ELR (cell line): ENCODE measurements around the gene NFIA.
"Not testable (repeated sequence)": the region's sequence is repeated elsewhere in the genome, so short reads cannot be mapped to it uniquely, and the experiment has no call there.

Experiments
- DNase-seq: peaks from one replicate; pipeline ENCODE4 v3.0.0-alpha.2; 2015; ENCODE audit warnings: low read depth

NFIA gene

DNA sequence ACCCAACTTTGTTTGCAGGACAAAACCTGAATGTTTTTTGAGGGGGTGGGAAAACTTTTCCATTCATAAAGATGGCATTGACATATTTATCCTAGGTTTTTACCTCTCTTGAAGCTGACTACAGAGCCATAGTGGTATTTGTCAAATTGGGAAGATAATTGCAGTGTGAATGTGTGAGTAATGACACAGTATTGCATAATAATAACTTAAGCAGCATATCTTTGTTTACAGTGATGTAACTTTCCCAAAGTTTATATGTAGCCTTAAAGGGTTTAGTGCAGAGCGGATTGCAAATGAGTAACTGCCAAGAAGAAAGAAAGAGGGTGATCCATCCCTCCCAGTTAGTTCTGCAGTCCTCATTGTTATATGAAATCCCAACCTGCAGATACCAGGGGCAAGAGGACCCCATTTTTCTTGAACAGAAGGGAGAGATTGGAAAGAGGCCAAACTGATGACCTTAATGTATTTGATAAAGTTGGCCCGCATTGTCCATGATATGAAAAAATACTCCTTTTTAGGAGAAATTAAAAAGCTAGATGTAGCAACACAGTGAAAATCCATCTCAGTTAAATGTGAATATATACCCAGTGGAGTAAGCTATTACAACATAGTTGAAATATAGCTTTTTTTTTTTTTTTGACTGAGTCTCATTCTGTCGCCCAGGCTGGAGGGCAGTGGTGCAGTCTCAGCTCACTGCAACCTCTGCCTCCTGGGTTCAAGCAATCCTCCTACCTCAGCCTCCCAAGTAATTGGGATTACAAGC, 23.7 kb upstream of the NFIA start:
- DNase-seq: peak; percentile 26

DNA sequence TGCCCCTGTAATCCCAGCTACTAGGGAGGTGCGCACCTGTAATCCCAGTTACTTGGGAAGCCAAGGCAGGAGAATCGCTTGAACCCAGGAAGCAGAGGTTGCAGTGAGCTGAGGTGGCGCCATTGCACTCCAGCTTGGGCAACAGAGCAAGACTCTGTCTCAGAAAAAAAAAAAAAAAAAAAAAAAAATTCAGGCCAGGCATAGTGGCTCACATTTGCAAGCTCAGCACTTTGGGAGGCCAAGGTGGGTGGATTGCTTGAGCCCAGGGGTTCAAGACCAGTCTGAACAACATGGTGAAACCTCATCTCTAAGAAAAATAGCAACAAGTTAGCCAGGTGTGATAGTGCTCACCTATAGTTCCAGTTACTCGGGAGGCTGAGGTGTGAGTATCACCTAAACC, 20.8 kb upstream of the NFIA start:
- not testable (repeated sequence) for DNase-seq

DNA sequence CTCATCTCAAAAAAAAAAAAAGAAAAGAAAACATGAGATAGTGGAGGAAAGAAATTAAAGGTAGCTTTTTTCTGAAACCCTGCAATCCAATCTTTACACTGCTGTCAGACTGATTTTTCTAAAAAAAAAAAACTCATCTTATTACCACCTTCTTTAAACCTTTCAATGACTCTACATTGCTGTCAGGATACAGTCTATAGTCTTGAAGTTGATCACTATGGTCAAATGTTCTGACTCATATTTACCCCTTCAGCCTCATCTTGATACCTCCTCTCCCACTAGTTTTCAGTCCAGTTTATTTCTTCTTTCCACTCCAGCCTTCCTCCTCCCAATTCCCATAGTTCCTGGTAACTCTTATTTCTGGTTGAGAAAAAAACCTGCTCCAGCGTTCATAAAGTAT, 17.7 kb upstream of the NFIA start:
- DNase-seq: no peak

DNA sequence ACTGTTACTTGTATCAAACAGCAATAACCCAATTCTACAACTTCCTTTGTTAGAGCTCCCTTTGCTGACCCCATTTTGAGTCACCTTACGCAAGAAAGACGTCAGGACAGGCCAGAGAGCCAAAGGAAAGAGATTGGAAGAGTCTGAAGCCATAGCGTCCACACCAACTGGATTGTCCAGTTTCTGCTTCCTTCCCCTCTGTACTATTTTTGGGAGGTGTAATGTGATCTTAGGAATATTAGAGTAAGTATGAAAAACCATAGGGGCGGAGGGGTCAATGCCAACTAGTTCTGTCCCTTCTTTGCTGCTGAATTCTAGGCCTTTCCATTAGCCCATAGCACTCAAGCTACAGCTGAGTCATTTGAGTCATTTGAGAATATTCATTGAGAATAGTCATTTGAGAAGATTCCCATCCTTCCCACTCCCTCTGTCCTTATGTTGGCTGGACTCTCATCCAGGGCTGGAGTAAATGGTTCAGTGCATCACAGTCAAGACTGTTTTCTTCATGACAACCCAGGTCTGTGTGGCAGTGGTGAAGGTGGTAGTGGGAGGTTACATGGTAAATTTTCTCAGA, 14.8 kb upstream of the NFIA start:
- DNase-seq: no peak

DNA sequence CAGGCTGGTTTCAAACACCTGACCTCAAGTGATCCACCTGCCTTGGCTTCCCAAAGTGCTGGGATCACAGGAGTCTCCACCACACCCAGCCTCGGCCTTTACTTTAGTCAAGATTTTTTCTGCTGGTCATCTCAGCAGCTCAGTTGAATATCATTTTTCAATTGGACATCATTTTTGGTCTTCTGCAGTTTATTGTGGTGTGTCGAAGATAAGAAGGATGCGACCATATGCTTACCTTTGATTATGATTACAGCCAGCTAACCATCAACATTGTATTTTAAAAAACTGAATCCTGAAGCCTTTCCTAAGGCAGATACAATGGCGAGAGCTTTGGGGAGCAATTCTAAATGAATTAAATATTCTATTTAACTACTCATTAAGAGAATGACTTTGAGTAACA, 12.3 kb upstream of the NFIA start:
- no peak for DNase-seq

DNA sequence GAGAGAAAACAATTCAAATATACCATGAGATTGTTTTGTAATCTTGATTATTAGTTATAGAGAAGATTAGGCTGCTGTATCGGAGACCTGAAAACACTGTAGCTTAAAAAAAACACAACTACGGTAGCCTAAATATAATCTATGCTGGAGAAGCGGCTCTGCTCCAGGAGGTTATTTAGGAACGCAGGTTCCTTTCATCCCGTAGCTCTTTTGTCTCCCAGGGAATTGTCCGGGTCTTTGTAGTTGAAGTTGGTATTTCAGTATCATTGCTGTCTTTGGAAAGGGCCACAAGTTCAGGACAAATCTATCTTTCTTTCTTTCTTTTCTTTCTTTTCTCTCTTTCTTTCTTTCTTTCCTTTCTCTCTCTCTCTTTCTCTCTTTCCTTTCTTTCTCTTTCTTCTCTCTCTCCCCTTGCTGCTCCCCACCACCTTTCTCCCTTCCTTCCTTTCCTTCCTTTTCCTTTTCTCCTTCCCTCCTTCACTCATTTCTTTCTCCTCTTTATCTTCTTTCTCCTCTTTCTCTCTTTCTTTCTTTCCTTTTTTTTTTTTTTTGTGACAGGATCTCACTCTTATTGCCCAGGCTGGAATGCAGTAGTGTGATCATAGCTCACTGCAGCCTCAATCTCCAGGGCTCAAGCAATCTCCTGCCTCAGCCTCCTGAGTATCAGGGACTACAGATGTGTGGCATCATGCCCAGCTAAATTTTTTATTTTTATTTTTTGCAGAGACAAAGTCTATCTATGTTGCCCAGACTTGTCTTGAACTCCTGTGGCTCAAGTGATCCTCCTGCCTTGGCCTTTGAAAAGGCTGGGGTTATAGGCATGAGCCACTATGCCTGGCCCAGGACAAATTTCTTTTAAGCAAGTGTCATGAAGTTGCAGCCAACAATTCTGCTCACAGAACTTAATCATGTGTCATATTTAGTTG, 10.9 kb upstream of the NFIA start:
- DNase-seq: no peak

DNA sequence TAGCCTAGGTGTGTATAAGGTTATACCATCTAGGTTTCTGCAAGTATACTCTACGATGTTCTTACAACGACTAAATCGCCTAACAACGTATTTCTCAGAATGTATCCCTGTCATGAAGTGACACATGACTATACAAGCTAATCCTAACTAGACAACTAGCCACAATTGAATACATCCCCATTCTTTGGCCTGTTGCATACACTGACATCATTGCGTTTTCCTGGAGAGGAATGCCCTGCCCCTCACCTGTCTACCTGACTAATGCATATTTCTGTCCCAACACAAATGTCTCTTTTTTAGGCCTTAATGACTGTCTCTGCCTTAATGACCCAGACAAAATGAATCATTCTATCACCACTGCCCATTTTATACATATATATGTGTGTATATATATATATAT, 8.5 kb upstream of the NFIA start:
- DNase-seq: no peak

DNA sequence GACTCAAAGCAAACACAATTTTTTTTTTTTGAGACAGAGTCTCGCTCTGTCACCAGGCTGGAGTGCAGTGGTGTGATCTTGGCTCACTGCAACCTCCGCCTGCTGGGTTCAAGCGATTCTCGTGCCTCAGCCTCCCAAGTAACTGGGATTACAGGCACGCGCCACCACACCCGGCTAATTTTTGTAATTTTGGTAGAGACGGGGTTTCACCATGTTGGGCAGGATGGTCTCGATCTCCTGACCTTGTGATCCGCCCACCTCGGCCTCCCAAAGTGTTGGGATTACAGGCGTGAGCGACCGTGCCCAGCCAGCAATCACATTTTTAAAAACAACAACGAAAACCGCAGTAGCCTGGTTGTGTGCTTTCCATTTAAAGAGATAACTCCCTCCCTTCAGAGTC, 6.5 kb upstream of the NFIA start:
- DNase-seq: not testable (repeated sequence)

DNA sequence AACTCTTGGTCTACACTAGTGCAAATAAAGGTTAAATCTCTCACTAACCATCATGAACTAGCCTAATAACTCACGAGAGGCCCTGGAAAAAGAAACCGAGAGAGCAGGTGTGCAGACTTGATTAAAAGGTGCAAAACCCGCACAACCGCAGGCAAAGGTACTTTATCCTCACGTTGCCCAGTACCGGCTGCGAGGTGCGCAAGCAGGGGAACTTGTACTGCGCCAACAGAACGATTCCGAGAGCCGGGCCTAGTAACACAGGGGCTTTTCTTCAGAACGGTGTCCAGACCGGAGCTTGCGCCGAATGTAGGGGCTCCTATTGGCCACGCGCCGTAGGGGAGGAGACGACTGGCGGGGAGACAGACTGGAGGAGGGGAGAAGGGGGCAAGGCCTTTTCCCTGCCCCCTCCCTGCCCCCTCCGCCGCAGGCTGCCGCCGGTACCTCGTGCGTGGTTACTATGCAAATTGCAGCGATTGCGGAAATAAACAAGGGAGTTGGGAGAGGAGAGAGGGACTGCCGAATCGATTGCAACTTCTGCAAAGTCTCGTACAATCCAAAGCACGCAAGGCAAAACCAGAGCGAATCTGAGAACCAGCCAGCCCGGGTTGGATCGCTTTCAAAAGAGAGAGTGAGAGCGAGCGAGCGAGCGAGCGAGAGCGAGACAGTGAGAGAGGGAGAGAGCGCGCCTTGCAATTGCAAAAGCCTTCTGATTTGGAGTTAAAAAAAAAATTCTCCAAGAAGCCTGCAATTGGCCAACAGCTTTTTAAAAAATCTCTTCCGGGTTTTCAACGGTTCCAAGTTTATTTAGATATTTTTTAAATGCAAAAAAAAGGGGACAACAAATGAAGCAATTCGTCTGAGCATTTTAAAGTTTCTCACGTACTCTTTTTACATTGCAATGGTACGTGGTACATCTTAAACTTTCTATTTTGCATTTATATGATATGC, 5.4 kb upstream of the NFIA start:
- DNase-seq: peak; percentile 89

DNA sequence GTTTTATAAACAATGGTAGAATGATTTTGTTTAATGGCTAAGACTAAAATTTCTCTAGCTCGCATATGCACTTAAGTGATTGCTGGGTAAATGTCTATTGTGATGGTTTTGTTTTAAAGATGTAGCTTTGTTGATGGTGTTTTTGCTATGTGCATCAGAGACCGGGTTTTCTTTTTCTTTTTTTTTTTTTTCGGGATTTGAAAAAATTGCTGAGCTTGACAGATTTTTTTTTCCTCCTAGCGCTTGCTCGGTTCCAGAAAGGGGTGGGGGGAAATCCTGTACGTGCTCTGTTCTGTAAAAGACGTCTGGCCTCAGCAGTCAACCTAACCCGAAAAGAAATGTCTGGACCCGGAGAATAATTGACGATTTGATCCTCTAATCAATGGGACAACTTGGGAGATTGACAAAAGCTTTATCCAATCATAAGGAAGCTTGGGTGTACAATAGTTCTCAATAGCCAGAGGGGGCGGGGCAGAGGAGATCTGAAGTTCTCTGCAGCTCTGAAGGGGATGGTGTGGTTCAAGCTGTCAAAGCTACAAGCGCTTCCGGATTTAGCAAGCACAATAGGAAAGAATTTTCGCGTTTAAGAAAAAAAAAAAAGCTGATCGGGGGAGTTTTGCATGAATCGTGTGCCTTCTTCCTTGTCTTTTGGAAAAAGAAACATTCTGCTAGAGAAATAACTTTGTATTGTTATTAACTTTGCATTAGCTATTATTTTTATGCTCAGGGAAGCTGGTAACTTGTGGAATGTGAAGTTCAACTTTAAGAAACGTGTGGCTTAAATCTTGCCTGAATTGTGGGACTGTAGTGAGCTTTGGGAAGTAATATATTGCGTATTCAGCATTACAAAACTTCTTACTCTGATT, 4.5 kb upstream of the NFIA start:
- DNase-seq: peak; percentile 100

DNA sequence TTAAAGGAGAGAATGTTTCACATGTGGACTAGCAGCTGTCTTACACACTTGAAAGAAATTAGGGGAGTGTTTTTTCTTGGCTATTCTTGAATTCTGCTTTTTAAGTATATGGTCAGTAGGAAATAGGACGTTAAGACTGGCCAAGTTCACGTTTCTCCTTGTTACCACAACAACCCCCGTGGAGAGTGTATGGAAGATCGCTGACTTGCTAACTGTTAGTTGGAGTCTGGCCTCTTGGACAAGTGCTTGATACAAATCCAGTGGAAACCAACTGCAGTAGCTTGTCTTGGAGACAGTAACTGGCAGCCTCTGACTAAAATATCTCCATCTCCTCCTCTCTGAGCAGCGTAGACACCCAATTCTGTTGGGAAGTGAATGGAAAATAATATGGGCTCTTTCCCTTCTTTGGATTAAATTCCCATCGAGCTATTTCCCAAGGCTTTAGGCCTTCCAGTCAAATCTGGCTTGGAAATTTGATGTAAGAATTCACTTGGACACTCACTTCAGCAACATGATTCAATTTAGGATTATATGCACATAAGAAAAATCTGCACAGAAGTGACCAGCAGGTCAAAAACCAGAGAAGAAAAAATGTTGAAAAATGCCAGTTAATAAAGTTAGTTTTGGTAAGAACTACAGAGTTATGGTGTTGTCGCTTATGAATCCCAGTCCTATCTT, 3.6 kb upstream of the NFIA start:
- no peak for DNase-seq

DNA sequence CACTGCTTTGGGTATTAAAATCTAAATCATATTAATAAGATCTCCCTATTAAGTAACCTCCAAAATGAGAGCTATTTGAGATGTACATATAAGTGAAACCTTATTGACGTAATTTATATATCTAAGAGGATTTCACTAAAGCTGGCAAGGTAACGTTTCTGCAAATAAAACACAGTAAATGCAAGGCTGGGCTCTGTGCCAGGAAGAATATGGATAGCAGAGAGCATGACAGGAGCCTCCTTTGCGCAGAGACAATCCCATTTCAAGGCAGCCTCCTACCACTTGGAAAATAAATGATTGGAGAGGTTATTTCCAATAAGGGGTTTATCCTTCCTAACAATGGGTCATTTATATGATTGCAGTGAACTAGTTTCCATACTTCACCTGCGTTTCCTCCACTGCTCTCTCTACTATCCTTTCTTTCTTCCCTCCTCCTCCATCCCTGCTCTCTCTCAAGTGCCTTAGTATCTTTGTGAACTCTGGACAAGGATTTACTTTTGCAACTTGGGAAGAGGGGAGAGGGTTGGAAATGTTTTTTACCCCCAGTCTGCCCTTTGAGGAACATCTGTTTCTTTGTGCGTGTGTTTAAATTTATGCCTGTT, 3.0 kb upstream of the NFIA start:
- peak; percentile 6 for DNase-seq

DNA sequence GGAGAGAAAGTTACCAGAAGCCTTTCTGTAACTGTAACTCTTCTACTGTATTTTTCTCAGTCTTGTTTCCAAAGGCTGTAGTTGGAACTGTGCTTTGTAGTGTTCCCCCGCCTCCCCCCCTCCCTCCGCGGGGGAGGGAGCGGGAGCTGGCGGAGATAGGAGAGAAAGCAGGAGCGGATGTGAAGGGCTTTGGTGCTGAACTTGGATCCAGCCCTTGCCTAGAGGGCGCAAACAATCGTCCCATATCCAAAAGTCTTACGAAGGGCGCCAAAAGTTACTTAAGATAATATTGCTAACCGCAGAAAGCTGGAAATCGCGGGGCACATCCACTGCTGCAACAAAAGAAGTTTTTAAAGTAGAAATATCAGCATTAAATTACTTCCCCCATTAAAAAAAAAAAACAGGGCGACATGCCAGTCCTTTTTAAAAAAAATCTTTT, 2.4 kb upstream of the NFIA start:
- peak; percentile 74 for DNase-seq

DNA sequence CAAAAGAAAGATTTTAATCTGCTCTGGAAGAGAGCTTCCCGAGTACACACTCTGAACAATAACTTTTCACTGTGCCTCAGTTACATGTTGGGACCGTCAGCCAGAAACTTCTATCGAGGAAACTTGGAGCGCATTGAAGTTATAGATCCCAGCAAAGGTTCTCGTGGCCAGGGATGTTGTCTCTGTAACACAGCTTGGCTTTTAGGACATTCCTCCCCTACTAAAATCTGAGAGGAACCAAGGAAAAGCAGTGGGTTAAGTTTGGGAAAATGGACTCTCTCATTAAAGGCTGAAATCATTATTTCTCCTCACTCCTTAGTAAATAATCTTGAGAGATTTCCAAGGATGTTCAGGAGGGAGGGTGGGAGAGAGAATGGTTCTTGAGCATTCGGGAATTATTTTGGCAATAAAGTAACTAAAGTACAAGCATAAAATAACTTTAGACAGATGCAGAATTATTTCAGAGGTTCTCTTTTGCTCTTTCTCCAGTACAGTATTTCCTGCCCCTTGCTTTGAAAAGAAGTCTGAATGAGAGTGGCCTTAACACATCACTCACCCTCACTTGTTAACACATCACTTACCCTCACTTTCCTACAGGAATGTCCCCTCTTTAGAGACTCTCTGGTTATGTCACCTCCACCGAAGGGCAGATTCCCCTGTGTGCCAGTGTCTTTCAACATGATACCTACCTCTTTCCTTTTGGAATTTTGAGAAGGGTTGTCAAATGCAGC, 1.8 kb upstream of the NFIA start:
- DNase-seq: peak; percentile 11

DNA sequence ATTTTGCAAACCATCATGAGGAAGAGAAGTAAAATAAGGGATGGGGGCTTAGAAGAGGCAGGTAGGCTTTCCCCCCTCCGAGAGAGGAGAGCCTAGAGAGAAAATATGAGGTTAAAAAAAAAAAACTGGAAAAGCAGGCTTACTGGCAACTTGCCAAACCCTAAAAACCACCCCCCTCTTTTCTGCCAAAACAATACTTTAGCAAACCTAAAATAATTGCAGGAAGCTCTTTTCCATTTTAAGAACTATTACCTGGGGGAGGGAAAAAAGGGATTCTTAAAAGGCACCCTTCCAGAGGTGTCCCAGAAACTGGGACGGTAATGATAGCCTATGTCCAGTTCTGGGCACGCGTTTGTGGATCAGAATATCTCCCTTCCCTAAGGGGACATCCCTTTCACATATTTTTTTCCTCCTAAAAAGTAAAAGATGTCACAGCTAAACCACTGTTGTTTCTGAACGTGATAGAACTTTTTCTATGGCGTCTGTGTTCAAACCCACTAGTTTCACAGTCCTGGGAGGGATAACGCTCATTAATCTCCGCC, 1.1 kb upstream of the NFIA start:
- DNase-seq: no peak

DNA sequence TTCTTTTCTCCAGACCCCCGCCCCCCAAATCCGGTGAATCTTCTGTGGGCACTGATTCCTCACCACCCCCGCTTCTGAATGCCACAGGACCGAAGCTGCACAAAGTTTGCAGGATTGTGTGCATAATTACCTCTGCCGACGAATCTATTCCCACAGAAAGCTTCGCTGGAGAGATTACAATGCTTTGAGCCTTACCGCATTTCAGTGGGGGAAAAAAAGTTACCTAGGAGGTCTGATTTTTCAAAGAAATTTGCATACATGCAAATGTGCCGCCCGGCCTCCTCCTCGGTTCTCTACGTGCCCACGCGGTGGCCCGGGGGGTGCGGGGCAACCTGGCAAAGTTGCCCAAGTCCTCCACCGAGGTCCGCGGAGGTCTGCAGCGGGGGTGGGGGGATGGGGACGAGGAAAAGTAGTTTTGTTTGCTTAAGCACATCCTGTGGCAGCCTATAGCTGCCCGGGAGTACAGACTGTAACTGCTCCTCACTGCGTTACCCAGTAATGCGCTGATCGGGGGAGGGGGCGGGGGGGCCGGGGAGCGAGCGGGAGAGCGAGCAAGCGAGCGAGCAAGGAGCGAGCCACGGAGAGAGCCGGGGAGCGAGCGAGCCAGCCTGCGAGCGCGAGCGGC, 563 bp upstream of the NFIA start:
- DNase-seq: peak; percentile 51

DNA sequence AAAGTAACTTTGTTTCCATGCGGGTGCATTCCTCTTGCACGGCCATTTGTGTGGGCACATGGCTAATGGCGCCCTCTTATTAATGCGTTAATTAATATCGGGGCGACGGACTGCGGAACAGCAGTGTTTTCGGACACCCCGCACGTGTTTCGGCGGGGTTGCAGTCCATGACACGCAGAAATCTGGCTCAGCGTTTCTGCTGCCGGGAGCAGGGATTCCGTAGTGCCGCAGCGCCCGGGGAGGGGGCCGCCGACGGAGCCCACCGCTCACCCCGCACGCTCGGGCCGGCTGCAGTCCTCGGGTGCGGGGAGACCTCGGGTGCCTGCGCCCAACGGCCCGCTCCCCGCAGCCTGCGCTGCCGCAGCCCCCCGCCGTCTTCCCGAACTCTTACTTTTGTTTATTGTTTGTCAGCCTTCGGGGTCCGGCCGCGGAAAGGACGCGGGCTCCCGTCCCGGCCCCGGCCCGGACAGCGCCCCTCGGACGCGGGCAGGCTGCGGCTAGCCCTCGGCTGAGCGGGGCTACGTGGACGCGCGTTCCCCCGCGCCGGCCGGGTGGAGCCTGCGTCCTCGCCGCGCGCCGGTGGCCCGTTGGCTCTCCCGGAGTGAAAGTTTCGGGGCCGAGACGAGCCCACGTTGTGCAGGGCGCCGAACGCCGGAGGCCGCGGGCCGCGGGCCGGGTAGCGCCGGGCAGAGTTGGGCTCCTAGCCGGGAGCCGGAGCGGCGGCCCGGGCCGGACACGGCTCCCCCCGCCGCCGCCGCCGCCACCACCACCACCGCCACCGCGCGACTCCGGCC, 849 bp downstream of the NFIA start:
- DNase-seq: peak; percentile 38
